ENCODE measurements around the gene VTI1A. TPM values are rescaled to one million over a fixed set of nuclear protein-coding genes. Genes with fewer than 3 reads are reported as not detected.

VTI1A gene
- total and polyA plus RNA-seq, 2 experiments from 2014 or later: 26.8 to 31.0 TPM

DNA sequence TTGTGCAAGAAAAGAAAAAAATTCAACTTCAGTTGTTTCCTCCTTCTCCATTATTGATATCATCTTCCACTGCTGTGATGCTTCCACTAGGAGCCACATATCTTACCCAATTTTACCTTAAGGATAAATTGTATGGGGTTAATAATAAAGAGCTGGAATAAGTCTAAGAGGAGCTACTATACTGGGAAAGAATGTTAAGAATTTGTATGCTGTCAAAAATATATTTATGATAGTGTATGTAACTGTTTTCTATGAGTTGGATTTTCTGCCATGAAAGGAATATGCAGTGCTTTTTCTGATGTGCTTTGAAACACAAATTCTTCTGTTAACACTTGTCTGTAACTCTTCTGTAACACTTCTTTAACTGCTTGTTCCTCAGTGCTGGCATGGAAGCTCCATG is 219.1 kb downstream of the VTI1A start (continued):
- TF ChIP-seq, protein P1, sequence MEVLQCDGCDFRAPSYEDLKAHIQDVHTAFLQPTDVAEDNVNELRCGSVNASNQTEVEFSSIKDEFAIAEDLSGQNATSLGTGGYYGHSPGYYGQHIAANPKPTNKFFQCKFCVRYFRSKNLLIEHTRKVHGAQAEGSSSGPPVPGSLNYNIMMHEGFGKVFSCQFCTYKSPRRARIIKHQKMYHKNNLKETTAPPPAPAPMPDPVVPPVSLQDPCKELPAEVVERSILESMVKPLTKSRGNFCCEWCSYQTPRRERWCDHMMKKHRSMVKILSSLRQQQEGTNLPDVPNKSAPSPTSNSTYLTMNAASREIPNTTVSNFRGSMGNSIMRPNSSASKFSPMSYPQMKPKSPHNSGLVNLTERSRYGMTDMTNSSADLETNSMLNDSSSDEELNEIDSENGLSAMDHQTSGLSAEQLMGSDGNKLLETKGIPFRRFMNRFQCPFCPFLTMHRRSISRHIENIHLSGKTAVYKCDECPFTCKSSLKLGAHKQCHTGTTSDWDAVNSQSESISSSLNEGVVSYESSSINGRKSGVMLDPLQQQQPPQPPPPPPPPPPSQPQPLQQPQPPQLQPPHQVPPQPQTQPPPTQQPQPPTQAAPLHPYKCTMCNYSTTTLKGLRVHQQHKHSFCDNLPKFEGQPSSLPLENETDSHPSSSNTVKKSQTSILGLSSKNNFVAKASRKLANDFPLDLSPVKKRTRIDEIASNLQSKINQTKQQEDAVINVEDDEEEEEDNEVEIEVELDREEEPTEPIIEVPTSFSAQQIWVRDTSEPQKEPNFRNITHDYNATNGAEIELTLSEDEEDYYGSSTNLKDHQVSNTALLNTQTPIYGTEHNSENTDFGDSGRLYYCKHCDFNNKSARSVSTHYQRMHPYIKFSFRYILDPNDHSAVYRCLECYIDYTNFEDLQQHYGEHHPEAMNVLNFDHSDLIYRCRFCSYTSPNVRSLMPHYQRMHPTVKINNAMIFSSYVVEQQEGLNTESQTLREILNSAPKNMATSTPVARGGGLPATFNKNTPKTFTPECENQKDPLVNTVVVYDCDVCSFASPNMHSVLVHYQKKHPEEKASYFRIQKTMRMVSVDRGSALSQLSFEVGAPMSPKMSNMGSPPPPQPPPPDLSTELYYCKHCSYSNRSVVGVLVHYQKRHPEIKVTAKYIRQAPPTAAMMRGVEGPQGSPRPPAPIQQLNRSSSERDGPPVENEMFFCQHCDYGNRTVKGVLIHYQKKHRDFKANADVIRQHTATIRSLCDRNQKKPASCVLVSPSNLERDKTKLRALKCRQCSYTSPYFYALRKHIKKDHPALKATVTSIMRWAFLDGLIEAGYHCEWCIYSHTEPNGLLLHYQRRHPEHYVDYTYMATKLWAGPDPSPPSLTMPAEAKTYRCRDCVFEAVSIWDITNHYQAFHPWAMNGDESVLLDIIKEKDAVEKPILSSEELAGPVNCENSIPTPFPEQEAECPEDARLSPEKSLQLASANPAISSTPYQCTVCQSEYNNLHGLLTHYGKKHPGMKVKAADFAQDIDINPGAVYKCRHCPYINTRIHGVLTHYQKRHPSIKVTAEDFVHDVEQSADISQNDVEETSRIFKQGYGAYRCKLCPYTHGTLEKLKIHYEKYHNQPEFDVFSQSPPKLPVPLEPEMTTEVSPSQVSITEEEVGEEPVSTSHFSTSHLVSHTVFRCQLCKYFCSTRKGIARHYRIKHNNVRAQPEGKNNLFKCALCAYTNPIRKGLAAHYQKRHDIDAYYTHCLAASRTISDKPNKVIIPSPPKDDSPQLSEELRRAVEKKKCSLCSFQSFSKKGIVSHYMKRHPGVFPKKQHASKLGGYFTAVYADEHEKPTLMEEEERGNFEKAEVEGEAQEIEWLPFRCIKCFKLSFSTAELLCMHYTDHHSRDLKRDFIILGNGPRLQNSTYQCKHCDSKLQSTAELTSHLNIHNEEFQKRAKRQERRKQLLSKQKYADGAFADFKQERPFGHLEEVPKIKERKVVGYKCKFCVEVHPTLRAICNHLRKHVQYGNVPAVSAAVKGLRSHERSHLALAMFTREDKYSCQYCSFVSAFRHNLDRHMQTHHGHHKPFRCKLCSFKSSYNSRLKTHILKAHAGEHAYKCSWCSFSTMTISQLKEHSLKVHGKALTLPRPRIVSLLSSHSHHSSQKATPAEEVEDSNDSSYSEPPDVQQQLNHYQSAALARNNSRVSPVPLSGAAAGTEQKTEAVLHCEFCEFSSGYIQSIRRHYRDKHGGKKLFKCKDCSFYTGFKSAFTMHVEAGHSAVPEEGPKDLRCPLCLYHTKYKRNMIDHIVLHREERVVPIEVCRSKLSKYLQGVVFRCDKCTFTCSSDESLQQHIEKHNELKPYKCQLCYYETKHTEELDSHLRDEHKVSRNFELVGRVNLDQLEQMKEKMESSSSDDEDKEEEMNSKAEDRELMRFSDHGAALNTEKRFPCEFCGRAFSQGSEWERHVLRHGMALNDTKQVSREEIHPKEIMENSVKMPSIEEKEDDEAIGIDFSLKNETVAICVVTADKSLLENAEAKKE (CRISPR knock-in tag; IDR thresholded peaks at IDR 0.05): no peak
- no peak for TF ChIP-seq ZNF114 (CRISPR knock-in tag; IDR thresholded peaks at IDR 0.05)

DNA sequence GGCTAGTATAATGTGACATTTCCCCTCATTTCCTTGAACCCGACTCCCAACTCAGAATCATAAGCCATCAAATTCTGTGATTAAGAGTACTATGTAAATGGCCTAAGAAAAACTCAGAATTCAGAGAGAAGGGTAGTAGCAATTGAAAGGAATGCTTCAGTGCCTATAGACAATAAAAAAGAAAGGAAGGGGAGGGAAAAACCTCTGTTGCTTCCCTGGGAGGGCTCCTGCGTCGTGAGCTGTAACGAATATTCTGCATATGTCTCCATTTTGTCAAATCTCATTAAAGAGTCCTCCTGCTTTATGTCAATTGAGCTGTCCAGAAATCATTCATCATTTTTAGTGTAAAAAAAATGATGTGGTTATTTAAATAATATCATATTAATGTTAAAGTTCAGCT is 223.0 kb downstream of the VTI1A start:
- Mint-ChIP-seq H3K27ac (no peak overlapping the region), H3K36me3 (ENCODE audit: low read depth) (no peaks in the 10 kb centered on the region), H3K27me3 (ENCODE audit: insufficient read depth, low read depth, poor library complexity) (no peaks in the 10 kb centered on the region), H3K4me1 (peaks cover 46% of the 10 kb centered on the region), H3K9me3 (no peaks in the 10 kb centered on the region), H3K4me3 (no peak overlapping the region)
- ATAC-seq (peak; percentile 72), DNase-seq (ENCODE audit: low spot score) (peak; percentile 30)
- H3K4me1 ChIP-seq (ENCODE audit: insufficient read depth): peaks cover 53% of the 10 kb centered on the region
- peak overlapping the region; percentile 3; the same call in 1 of the 2 replicates for H3K4me2 ChIP-seq
- H3K27ac ChIP-seq (ENCODE audit: low read depth): no peak overlapping the region
- no peak for TF ChIP-seq EZH2 (IDR thresholded peaks at IDR 0.05; ENCODE audit: low read depth, unreplicated experiment)
- no peak for TF ChIP-seq STAT1 (IDR thresholded peaks at IDR 0.05; ENCODE audit: unreplicated experiment)
- no peaks in the 10 kb centered on the region for H3K36me3 ChIP-seq (ENCODE audit: insufficient read depth)
- H2AFZ ChIP-seq: no peak overlapping the region
- H3K27me3 ChIP-seq (ENCODE audit: insufficient read depth): no peaks in the 10 kb centered on the region
- no peaks in the 10 kb centered on the region for H3K9me2 ChIP-seq (ENCODE audit: insufficient read depth)
- no peaks in the 10 kb centered on the region for H3K79me2 ChIP-seq (replicated peaks; ENCODE audit: insufficient read depth)
- H3F3A ChIP-seq (replicated peaks; ENCODE audit: low read depth): no peaks in the 10 kb centered on the region
- H3K4me3 ChIP-seq: no peak overlapping the region
- H4K20me1 ChIP-seq (replicated peaks; ENCODE audit: insufficient read depth): no peaks in the 10 kb centered on the region

- no peaks in the 10 kb centered on the region for H3K36me3 ChIP-seq (ENCODE audit: insufficient read depth)
- Mint-ChIP-seq H3K4me1 (peaks cover 46% of the 10 kb centered on the region), H3K27ac (no peak overlapping the region), H3K36me3 (ENCODE audit: low read depth) (no peaks in the 10 kb centered on the region), H3K4me3 (no peak overlapping the region), H3K9me3 (no peaks in the 10 kb centered on the region), H3K27me3 (ENCODE audit: insufficient read depth, low read depth, poor library complexity) (no peaks in the 10 kb centered on the region)
- no peaks in the 10 kb centered on the region for H3K79me2 ChIP-seq (replicated peaks; ENCODE audit: insufficient read depth)
- ATAC-seq (no peak), DNase-seq (ENCODE audit: low spot score) (no peak)
- H3K4me3 ChIP-seq: no peak overlapping the region
- H3K9me2 ChIP-seq (ENCODE audit: insufficient read depth): 0 out of 2 replicates have a peak, but pooled peaks cover 4% of the 10 kb centered on the region
- peaks cover 53% of the 10 kb centered on the region for H3K4me1 ChIP-seq (ENCODE audit: insufficient read depth)
- H3K27ac ChIP-seq (ENCODE audit: low read depth): no peak overlapping the region
- no peak overlapping the region for H2AFZ ChIP-seq
- H3F3A ChIP-seq (replicated peaks; ENCODE audit: low read depth): no peaks in the 10 kb centered on the region
- H4K20me1 ChIP-seq (replicated peaks; ENCODE audit: insufficient read depth): no peaks in the 10 kb centered on the region
- no peak overlapping the region for H3K4me2 ChIP-seq
- H3K27me3 ChIP-seq (ENCODE audit: insufficient read depth): no peaks in the 10 kb centered on the region
- TF ChIP-seq EZH2 (IDR thresholded peaks at IDR 0.05; ENCODE audit: low read depth, unreplicated experiment) (no peak), POLR2AphosphoS5 (IDR thresholded peaks at IDR 0.05; ENCODE audit: low read depth) (no peak)
- TF ChIP-seq, protein P2, sequence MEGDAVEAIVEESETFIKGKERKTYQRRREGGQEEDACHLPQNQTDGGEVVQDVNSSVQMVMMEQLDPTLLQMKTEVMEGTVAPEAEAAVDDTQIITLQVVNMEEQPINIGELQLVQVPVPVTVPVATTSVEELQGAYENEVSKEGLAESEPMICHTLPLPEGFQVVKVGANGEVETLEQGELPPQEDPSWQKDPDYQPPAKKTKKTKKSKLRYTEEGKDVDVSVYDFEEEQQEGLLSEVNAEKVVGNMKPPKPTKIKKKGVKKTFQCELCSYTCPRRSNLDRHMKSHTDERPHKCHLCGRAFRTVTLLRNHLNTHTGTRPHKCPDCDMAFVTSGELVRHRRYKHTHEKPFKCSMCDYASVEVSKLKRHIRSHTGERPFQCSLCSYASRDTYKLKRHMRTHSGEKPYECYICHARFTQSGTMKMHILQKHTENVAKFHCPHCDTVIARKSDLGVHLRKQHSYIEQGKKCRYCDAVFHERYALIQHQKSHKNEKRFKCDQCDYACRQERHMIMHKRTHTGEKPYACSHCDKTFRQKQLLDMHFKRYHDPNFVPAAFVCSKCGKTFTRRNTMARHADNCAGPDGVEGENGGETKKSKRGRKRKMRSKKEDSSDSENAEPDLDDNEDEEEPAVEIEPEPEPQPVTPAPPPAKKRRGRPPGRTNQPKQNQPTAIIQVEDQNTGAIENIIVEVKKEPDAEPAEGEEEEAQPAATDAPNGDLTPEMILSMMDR (conservative IDR thresholded peaks at IDR 0.05; ENCODE audit: low read depth in 2 of 2): no peak
- TF ChIP-seq, protein P3, sequence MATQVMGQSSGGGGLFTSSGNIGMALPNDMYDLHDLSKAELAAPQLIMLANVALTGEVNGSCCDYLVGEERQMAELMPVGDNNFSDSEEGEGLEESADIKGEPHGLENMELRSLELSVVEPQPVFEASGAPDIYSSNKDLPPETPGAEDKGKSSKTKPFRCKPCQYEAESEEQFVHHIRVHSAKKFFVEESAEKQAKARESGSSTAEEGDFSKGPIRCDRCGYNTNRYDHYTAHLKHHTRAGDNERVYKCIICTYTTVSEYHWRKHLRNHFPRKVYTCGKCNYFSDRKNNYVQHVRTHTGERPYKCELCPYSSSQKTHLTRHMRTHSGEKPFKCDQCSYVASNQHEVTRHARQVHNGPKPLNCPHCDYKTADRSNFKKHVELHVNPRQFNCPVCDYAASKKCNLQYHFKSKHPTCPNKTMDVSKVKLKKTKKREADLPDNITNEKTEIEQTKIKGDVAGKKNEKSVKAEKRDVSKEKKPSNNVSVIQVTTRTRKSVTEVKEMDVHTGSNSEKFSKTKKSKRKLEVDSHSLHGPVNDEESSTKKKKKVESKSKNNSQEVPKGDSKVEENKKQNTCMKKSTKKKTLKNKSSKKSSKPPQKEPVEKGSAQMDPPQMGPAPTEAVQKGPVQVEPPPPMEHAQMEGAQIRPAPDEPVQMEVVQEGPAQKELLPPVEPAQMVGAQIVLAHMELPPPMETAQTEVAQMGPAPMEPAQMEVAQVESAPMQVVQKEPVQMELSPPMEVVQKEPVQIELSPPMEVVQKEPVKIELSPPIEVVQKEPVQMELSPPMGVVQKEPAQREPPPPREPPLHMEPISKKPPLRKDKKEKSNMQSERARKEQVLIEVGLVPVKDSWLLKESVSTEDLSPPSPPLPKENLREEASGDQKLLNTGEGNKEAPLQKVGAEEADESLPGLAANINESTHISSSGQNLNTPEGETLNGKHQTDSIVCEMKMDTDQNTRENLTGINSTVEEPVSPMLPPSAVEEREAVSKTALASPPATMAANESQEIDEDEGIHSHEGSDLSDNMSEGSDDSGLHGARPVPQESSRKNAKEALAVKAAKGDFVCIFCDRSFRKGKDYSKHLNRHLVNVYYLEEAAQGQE (IDR thresholded peaks at IDR 0.05; ENCODE audit: unreplicated experiment): no peak
Measured at GRCh38 chr10:112671743-112672142, 224.7 kb downstream of the VTI1A start.
